CD4-positive, alpha-beta memory T cell (primary cell): ENCODE data around the gene C5. TPM values are rescaled to one million over a fixed set of nuclear protein-coding genes. Genes with fewer than 3 reads are reported as not detected.

Experiments
- CTCF ChIA-PET: fragments of 350-600 bp; sonication (Branson Sonifier 250); formaldehyde crosslinking; loops from one replicate; lab custom pipeline; 2021; ENCODE audit warnings: inconsistent platforms; ENCODE audit not compliant: partially characterized antibody; lab: Charles Lee
- POLR2A ChIA-PET: fragments of 350-600 bp; sonication (Branson Sonifier 250); formaldehyde crosslinking; loops from one replicate; lab custom pipeline; 2021; ENCODE audit not compliant: partially characterized antibody; lab: Charles Lee
- DNase-seq, 5 donors: peaks; one replicate each; pipeline versions ENCODE4 v3.0.0 to v3.0.0-alpha.2; 2020 to 2022; ENCODE audit warnings: mixed read lengths in 1 of 5
- H3K27ac ChIP-seq: one replicate; pipeline ENCODE4 v1.7.0; 2013; ENCODE audit warnings: low read depth, low read length
- H3K27me3 ChIP-seq: 2 replicates; pipeline ENCODE4 v1.7.0; 2013; ENCODE audit warnings: mild to moderate bottlenecking, low read length, moderate library complexity; ENCODE audit not compliant: insufficient read depth
- H3K36me3 ChIP-seq: 2 replicates; pipeline ENCODE4 v1.7.0; 2013; ENCODE audit warnings: mild to moderate bottlenecking, low read length, moderate library complexity; ENCODE audit not compliant: insufficient read depth
- H3K4me1 ChIP-seq: 2 replicates; pipeline ENCODE4 v1.7.0; 2013; ENCODE audit warnings: mild to moderate bottlenecking, low read length, moderate library complexity; ENCODE audit not compliant: insufficient read depth
- H3K4me3 ChIP-seq, 2 donors: one replicate each; pipeline ENCODE4 v1.7.0; 2013; ENCODE audit warnings: low read length in 2 of 2, mild to moderate bottlenecking in 1 of 2
- H3K9me3 ChIP-seq, 2 donors: one replicate each; pipeline ENCODE4 v1.7.0; 2013; ENCODE audit warnings: low read length in 2 of 2, control low read depth in 1 of 2; ENCODE audit not compliant: control insufficient read depth in 1 of 2
- H3K27ac Mint-ChIP-seq, 7 donors: one replicate each; pipeline ENCODE4 v1.8.0; 2020 to 2021; ENCODE audit warnings: mixed read lengths in 7 of 7, mild to moderate bottlenecking in 6 of 7, inconsistent platforms in 3 of 7, moderate library complexity in 3 of 7
- H3K27me3 Mint-ChIP-seq, 2 donors: one replicate each; pipeline ENCODE4 v1.8.0; 2020 to 2021; ENCODE audit warnings: mixed read lengths in 2 of 2
- H3K36me3 Mint-ChIP-seq, 2 donors: one replicate each; pipeline ENCODE4 v1.8.0; 2020 to 2021; ENCODE audit warnings: mixed read lengths in 2 of 2, inconsistent platforms in 1 of 2, mild to moderate bottlenecking in 1 of 2
- H3K4me1 Mint-ChIP-seq, 4 donors: one replicate each; pipeline ENCODE4 v1.8.0; 2020 to 2021; ENCODE audit warnings: mixed read lengths in 4 of 4, mild to moderate bottlenecking in 1 of 4
- H3K4me3 Mint-ChIP-seq, 8 donors: one replicate each; pipeline ENCODE4 v1.8.0; 2020 to 2021; ENCODE audit warnings: mixed read lengths in 8 of 8, mild to moderate bottlenecking in 7 of 8, moderate library complexity in 6 of 8, inconsistent platforms in 3 of 8
- H3K9me3 Mint-ChIP-seq, 8 donors: one replicate each; pipeline ENCODE4 v1.8.0; 2020 to 2021; ENCODE audit warnings: mixed read lengths in 8 of 8, mild to moderate bottlenecking in 5 of 8, inconsistent platforms in 3 of 8, moderate library complexity in 1 of 8
- intact Hi-C: fragments of 100-400 bp; cut with micrococcal nuclease; formaldehyde crosslinking; loops from one replicate; pipeline ENCODE4 v1.15.1; 2023
- polyA plus RNA-seq, 2 donors: library from polyadenylated mRNA; unstranded; fragments of 300-500 nt; fragmentation: Illumina TruSeq; gene quantifications; one replicate each; pipeline ENCODE4 v1.2.3, GENCODE V29; 2021
- total RNA-seq, 2 experiments: library from RNA; stranded (reverse); gene quantifications; one replicate each; pipeline ENCODE4 v1.2.3, GENCODE V29; 2021

The C5 gene
- total and polyA plus RNA-seq, 4 experiments from 2014 or later: 0.28 to 3.2 (median 1.3) TPM

GRCh38 chr9:120948824-120949223 is 101.3 kb downstream of the C5 start:
- ChIA-PET POLR2A (no interaction called here), CTCF (no interaction called here)
- Mint-ChIP-seq H3K4me3 (no peak overlapping the region), H3K4me1 (no peaks in the 10 kb centered on the region), H3K27me3 (no peaks in the 10 kb centered on the region), H3K36me3 (no peaks in the 10 kb centered on the region), H3K27ac (no peak overlapping the region), H3K9me3 (no peaks in the 10 kb centered on the region)
- Histone ChIP-seq H3K4me3 (no peak overlapping the region), H3K4me1 (no peaks in the 10 kb centered on the region), H3K36me3 (no peaks in the 10 kb centered on the region), H3K27ac (no peak overlapping the region), H3K9me3 (no peaks in the 10 kb centered on the region), H3K27me3 (no peaks in the 10 kb centered on the region)
- intact Hi-C loops: no loop called here
- DNase-seq: no peak

- no peak overlapping the region for H3K4me3 Mint-ChIP-seq
- ChIA-PET POLR2A (no interaction called here), CTCF (no interaction called here)
- no peak overlapping the region for H3K27ac ChIP-seq
- intact Hi-C loops: no loop called here
- no peaks in the 10 kb centered on the region for H3K36me3 ChIP-seq
- H3K4me1 ChIP-seq: no peaks in the 10 kb centered on the region
- H3K9me3 Mint-ChIP-seq: no peaks in the 10 kb centered on the region
- H3K27ac Mint-ChIP-seq: no peak overlapping the region
- H3K4me3 ChIP-seq: no peak overlapping the region
- H3K36me3 Mint-ChIP-seq: no peaks in the 10 kb centered on the region
- DNase-seq: no peak
- H3K27me3 Mint-ChIP-seq: no peaks in the 10 kb centered on the region
- no peaks in the 10 kb centered on the region for H3K27me3 ChIP-seq
- H3K9me3 ChIP-seq: no peaks in the 10 kb centered on the region
- no peaks in the 10 kb centered on the region for H3K4me1 Mint-ChIP-seq
These were observed 102.9 kb downstream of the C5 start for GRCh38 chr9:120947222-120947621.

DNA sequence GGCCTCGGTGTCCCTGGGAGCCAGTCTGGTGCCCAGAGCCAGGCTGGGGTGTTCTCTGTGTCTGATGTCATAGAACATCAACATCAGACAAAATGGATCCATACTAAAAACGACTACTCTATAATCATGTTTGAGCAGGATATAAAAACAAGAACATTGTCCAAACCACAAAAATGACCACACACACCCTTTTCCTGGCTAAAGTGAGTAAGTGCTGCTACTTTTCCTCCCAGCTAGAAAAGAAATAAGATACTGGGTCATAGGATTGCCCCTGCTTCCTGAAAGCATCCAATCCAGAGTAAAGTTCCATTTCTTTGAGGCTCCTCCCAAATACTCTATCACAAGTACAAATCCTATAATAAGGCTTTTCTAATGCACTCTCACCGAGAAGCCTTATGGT is 103.8 kb downstream of the C5 start:
- H3K4me3 Mint-ChIP-seq: no peak overlapping the region
- no peaks in the 10 kb centered on the region for H3K9me3 Mint-ChIP-seq
- POLR2A ChIA-PET: no interaction called here
- no peaks in the 10 kb centered on the region for H3K27me3 Mint-ChIP-seq
- Histone ChIP-seq H3K9me3 (no peaks in the 10 kb centered on the region), H3K4me3 (no peak overlapping the region), H3K36me3 (no peaks in the 10 kb centered on the region), H3K4me1 (no peaks in the 10 kb centered on the region), H3K27ac (no peak overlapping the region), H3K27me3 (no peaks in the 10 kb centered on the region)
- CTCF ChIA-PET: no interaction called here
- H3K27ac Mint-ChIP-seq: no peak overlapping the region
- H3K36me3 Mint-ChIP-seq: no peaks in the 10 kb centered on the region
- no peak for DNase-seq
- H3K4me1 Mint-ChIP-seq: no peaks in the 10 kb centered on the region
- intact Hi-C loops: no loop called here

GRCh38 chr9:120944948-120945347 is 105.1 kb downstream of the C5 start:
- ChIA-PET CTCF (no interaction called here), POLR2A (interaction anchor here (62.9 kb wide), 1 partner anchor 52 kb away, joined by 5577 read pairs; the partner anchor contains the start of genes PHF19 and TRAF1)
- DNase-seq: no peak
- Mint-ChIP-seq H3K27me3 (no peaks in the 10 kb centered on the region), H3K27ac (peak overlapping the region in 2 of 7 donors; percentile 38 to 44), H3K4me3 (no peak overlapping the region), H3K4me1 (peaks cover 0 to 2% (median 0%) of the 10 kb centered on the region in 4 donors), H3K36me3 (no peaks in the 10 kb centered on the region), H3K9me3 (no peaks in the 10 kb centered on the region)
- Histone ChIP-seq H3K27ac (no peak overlapping the region), H3K4me1 (no peaks in the 10 kb centered on the region), H3K36me3 (no peaks in the 10 kb centered on the region), H3K4me3 (no peak overlapping the region), H3K9me3 (no peaks in the 10 kb centered on the region), H3K27me3 (no peaks in the 10 kb centered on the region)
- intact Hi-C loops: no loop called here

GRCh38 chr9:120944434-120944843 is 105.6 kb downstream of the C5 start:
- POLR2A ChIA-PET: interaction anchor here (62.9 kb wide), 1 partner anchor 52 kb away, joined by 5577 read pairs; the partner anchor contains the start of genes PHF19 and TRAF1

GRCh38 chr9:120942186-120943001 is 107.7 kb downstream of the C5 start:
- no peaks in the 10 kb centered on the region for H3K36me3 Mint-ChIP-seq
- POLR2A ChIA-PET: interaction anchor here (62.9 kb wide), 1 partner anchor 50 kb away, joined by 5577 read pairs; the partner anchor contains the start of genes PHF19 and TRAF1

More at GRCh38 chr9:120944434-120944843, 105.6 kb downstream of the C5 start:
- no peak for DNase-seq
- Histone ChIP-seq H3K4me1 (no peaks in the 10 kb centered on the region), H3K36me3 (no peaks in the 10 kb centered on the region), H3K27me3 (no peaks in the 10 kb centered on the region), H3K9me3 (no peaks in the 10 kb centered on the region), H3K4me3 (no peak overlapping the region), H3K27ac (no peak overlapping the region)
- no peak overlapping the region for H3K4me3 Mint-ChIP-seq
- H3K27me3 Mint-ChIP-seq: no peaks in the 10 kb centered on the region
- intact Hi-C loops: no loop called here
- H3K27ac Mint-ChIP-seq: peak overlapping the region in 1 of 7 donors; percentile 57
- H3K36me3 Mint-ChIP-seq: no peaks in the 10 kb centered on the region
- no peaks in the 10 kb centered on the region for H3K9me3 Mint-ChIP-seq
- H3K4me1 Mint-ChIP-seq: peaks cover 0 to 2% (median 0%) of the 10 kb centered on the region in 4 donors
- CTCF ChIA-PET: no interaction called here

GRCh38 chr9:120941046-120941770 is 108.9 kb downstream of the C5 start:
- intact Hi-C loops: no loop called here
- H3K27ac Mint-ChIP-seq: peak overlapping the region in 3 of 7 donors; percentile 38 to 77 (median 64)

More at GRCh38 chr9:120942186-120943001, 107.7 kb downstream of the C5 start:
- Mint-ChIP-seq H3K4me1 (peaks cover 0 to 7% (median 4%) of the 10 kb centered on the region in 4 donors), H3K27ac (no peak overlapping the region), H3K4me3 (no peak overlapping the region), H3K9me3 (no peaks in the 10 kb centered on the region), H3K27me3 (no peaks in the 10 kb centered on the region)
- no peak overlapping the region for H3K27ac ChIP-seq
- no peaks in the 10 kb centered on the region for H3K4me1 ChIP-seq
- CTCF ChIA-PET: interaction anchor here (0.6 to 1.5 kb wide), 3 partner anchors 18 to 70 kb away, joined by 3 read pairs; no protein-coding TSS in a partner anchor
- H3K27me3 ChIP-seq: no peaks in the 10 kb centered on the region
- intact Hi-C loops: no loop called here
- no peaks in the 10 kb centered on the region for H3K36me3 ChIP-seq
- no peak for DNase-seq
- no peak overlapping the region for H3K4me3 ChIP-seq
- no peaks in the 10 kb centered on the region for H3K9me3 ChIP-seq

More at GRCh38 chr9:120941046-120941770, 108.9 kb downstream of the C5 start:
- Mint-ChIP-seq H3K9me3 (no peaks in the 10 kb centered on the region), H3K27me3 (no peaks in the 10 kb centered on the region), H3K4me1 (peaks cover 5 to 19% (median 13%) of the 10 kb centered on the region in 4 donors), H3K4me3 (peak overlapping the region in 1 of 8 donors; percentile 16), H3K36me3 (no peaks in the 10 kb centered on the region)
- POLR2A ChIA-PET: interaction anchor here (62.9 kb wide), 1 partner anchor 49 kb away, joined by 5577 read pairs; the partner anchor contains the start of genes PHF19 and TRAF1
- Histone ChIP-seq H3K27me3 (no peaks in the 10 kb centered on the region), H3K4me3 (no peak overlapping the region), H3K9me3 (no peaks in the 10 kb centered on the region), H3K36me3 (no peaks in the 10 kb centered on the region), H3K27ac (no peak overlapping the region), H3K4me1 (peaks cover 11% of the 10 kb centered on the region)
- DNase-seq: no peak
- CTCF ChIA-PET: interaction anchor here (1.0 to 1.2 kb wide), 2 partner anchors 20 to 186 kb away, joined by 3 read pairs; no protein-coding TSS in a partner anchor
